SK-N-SH (cell line): Measurements from ENCODE around the gene DGAT2. TPM values are rescaled to one million over a fixed set of nuclear protein-coding genes. Genes with fewer than 3 reads are reported as not detected.

ENCODE experiments used
- CTCF ChIA-PET: fragments of 300-600, 350-600 bp; formaldehyde crosslinking; extraction: SDS; loops from one replicate; lab custom pipeline; 2021; lab: Yijun Ruan, JAX
- POLR2A ChIA-PET: fragments of 350-600 bp; sonication (Branson Sonifier 250); formaldehyde crosslinking; extraction: SDS; loops from one replicate; lab custom pipeline; 2020; ENCODE audit warnings: antibody characterized with exemption, inconsistent platforms; lab: Yijun Ruan, JAX
- DNase-seq: peaks from one replicate; pipeline ENCODE4 v3.0.0; 2012
- H2AFZ ChIP-seq: fragments of 200-600 bp; sonication (generic); 2 replicates; pipeline ENCODE4 v1.8.1; 2016; ENCODE audit warnings: antibody characterized with exemption, mild to moderate bottlenecking, low read depth
- H3F3A ChIP-seq: fragments of 200-600 bp; sonication (generic); replicated peaks from 2 replicates; pipeline ENCODE3; 2016; ENCODE audit warnings: antibody characterized with exemption, mild to moderate bottlenecking; ENCODE audit not compliant: insufficient read depth
- H3K27ac ChIP-seq, 2 experiments: fragments of 200-500 bp in 1 of 2; fragments of 200-600 bp in 1 of 2; sonication (Bioruptor generic) in 1 of 2; sonication (generic), shearing (Covaris generic) in 1 of 2; 2 replicates each; pipeline versions ENCODE4 v1.5.1 to v1.6.1; 2014 to 2016; ENCODE audit warnings: low read depth in 2 of 2, inconsistent platforms in 1 of 2, low read length in 1 of 2, mild to moderate bottlenecking in 1 of 2, mixed read lengths in 1 of 2
- H3K27me3 ChIP-seq: fragments of 200-600 bp; sonication (generic), shearing (Covaris generic); 2 replicates; pipeline ENCODE4 v1.6.1; 2016; ENCODE audit warnings: mixed run types; ENCODE audit not compliant: insufficient read depth
- H3K36me3 ChIP-seq, 2 experiments: fragments of 200-500 bp in 1 of 2; fragments of 200-600 bp in 1 of 2; sonication (Bioruptor generic) in 1 of 2; sonication (generic) in 1 of 2; replicated peaks in 1 of 2; 2 replicates each; pipeline versions ENCODE3 to v1.5.1; 2014 to 2016; ENCODE audit warnings: low read length in 1 of 2, mild to moderate bottlenecking in 1 of 2; ENCODE audit not compliant: insufficient read depth in 2 of 2, control insufficient read depth in 1 of 2
- H3K4me1 ChIP-seq, 2 experiments: fragments of 200-500 bp in 1 of 2; fragments of 200-600 bp in 1 of 2; sonication (Bioruptor generic) in 1 of 2; sonication (generic), shearing (Covaris generic) in 1 of 2; 2 replicates each; pipeline versions ENCODE4 v1.5.1 to v1.6.1; 2014 to 2016; ENCODE audit warnings: low read depth in 1 of 2, low read length in 1 of 2, mixed run types in 1 of 2; ENCODE audit not compliant: insufficient read depth in 2 of 2, control insufficient read depth in 1 of 2
- H3K4me2 ChIP-seq: fragments of 200-600 bp; sonication (generic), shearing (Covaris generic); 2 replicates; pipeline ENCODE4 v1.6.1; 2017; ENCODE audit warnings: mixed run types
- H3K4me3 ChIP-seq, 2 experiments: fragments of 200-500 bp in 1 of 2; fragments of 200-600 bp in 1 of 2; sonication (Bioruptor generic) in 1 of 2; sonication (generic), shearing (Covaris generic) in 1 of 2; 2 replicates each; pipeline versions ENCODE4 v1.5.1 to v1.8.1; 2014 to 2016; ENCODE audit warnings: low read depth in 2 of 2, inconsistent platforms in 1 of 2, low read length in 1 of 2, mild to moderate bottlenecking in 1 of 2, mixed read lengths in 1 of 2, moderate library complexity in 1 of 2
- H3K79me2 ChIP-seq: fragments of 200-600 bp; sonication (generic); 2 replicates; pipeline ENCODE4 v1.8.1; 2017; ENCODE audit warnings: mild to moderate bottlenecking; ENCODE audit not compliant: insufficient read depth
- H3K9ac ChIP-seq: fragments of 200-600 bp; sonication (generic); 2 replicates; pipeline ENCODE4 v1.6.1; 2017; ENCODE audit warnings: mixed run types
- H3K9me2 ChIP-seq: fragments of 200-600 bp; sonication (generic); 2 replicates; pipeline ENCODE4 v1.6.1; 2017; ENCODE audit warnings: mixed run types
- H3K9me3 ChIP-seq: fragments of 200-600 bp; sonication (generic); 2 replicates; pipeline ENCODE4 v1.6.1; 2017; ENCODE audit warnings: mixed run types, mild to moderate bottlenecking, moderate library complexity
- H4K20me1 ChIP-seq: fragments of 200-600 bp; sonication (generic); 2 replicates; pipeline ENCODE4 v1.6.1; 2017; ENCODE audit warnings: mild to moderate bottlenecking, mixed run types; ENCODE audit not compliant: insufficient read depth
- EP300 ChIP-seq, 2 experiments: IDR thresholded peaks; 2 replicates each; pipeline versions ENCODE4 v1.4.0 to v1.6.1; 2012; ENCODE audit warnings: borderline replicate concordance in 1 of 2, low read depth in 1 of 2, low read length in 1 of 2
- EZH2phosphoT487 ChIP-seq: fragments of 200-600 bp; sonication (generic); IDR thresholded peaks from 2 replicates; pipeline ENCODE4 v1.6.1; 2017; ENCODE audit warnings: low read depth, mixed run types, mild to moderate bottlenecking, antibody characterized with exemption, moderate library complexity, borderline replicate concordance
- MEF2A ChIP-seq: IDR thresholded peaks from 2 replicates; pipeline ENCODE4 v1.4.0; 2012; ENCODE audit warnings: low read depth, borderline replicate concordance
- MXI1 ChIP-seq: IDR thresholded peaks from 2 replicates; pipeline ENCODE4 v1.6.1; 2012; ENCODE audit warnings: mild to moderate bottlenecking, low read depth, low read length, improper control_type of control experiment
- NRF1 ChIP-seq: IDR thresholded peaks from 2 replicates; pipeline ENCODE4 v1.6.1; 2012; ENCODE audit warnings: low read depth, mild to moderate bottlenecking, low read length
- SIN3A ChIP-seq: IDR thresholded peaks from 2 replicates; pipeline ENCODE4 v1.6.1; 2012; ENCODE audit warnings: low read depth, mild to moderate bottlenecking, low read length, moderate library complexity, borderline replicate concordance
- USF2 ChIP-seq: fragments of 150-350 bp; IDR thresholded peaks from 2 replicates; pipeline ENCODE4 v1.6.1; 2017; ENCODE audit warnings: antibody characterized with exemption, low read length, low read depth, borderline replicate concordance
- WGBS: methylation state at CpG from one replicate; pipeline ENCODE4 v1.1.6; 2017; ENCODE audit warnings: low lambda C conversion rate; 5-methylcytosine and 5-hydroxymethylcytosine counted together
- polyA plus RNA-seq, 3 experiments: library from polyadenylated mRNA; depleted of rRNA; stranded (reverse); fragments of >200 nt; gene quantifications; 2 replicates each; pipeline ENCODE4 v1.2.3, GENCODE V29; 2012
- TF ChIP-seq, protein P1 (sequence below): IDR thresholded peaks from 2 replicates; pipeline ENCODE4; 2012
- TF ChIP-seq, protein P2 (sequence below): IDR thresholded peaks from 2 replicates; pipeline ENCODE4 v1.6.1; 2012; ENCODE audit warnings: mild to moderate bottlenecking, low read depth, low read length, moderate library complexity

The DGAT2 gene
- polyA plus RNA-seq, 1 of the 3 experiments (the other 2 are of a cell fraction), result 1.4 TPM

GRCh38 chr11:75776546-75776945, 8.0 kb downstream of the DGAT2 start (continued):
- TF ChIP-seq SIN3A, result no peak

- H2AFZ ChIP-seq, result no peak overlapping the region
- H3K9me2 ChIP-seq, result no peaks in the 10 kb centered on the region
- no peaks in the 10 kb centered on the region for H3K79me2 ChIP-seq
- no peaks in the 10 kb centered on the region for H4K20me1 ChIP-seq
- POLR2A ChIA-PET, result no interaction called here
- no peak overlapping the region for H3K27ac ChIP-seq
- H3K27me3 ChIP-seq, result no peaks in the 10 kb centered on the region
- TF ChIP-seq USF2, result no peak
- TF ChIP-seq, protein P1, sequence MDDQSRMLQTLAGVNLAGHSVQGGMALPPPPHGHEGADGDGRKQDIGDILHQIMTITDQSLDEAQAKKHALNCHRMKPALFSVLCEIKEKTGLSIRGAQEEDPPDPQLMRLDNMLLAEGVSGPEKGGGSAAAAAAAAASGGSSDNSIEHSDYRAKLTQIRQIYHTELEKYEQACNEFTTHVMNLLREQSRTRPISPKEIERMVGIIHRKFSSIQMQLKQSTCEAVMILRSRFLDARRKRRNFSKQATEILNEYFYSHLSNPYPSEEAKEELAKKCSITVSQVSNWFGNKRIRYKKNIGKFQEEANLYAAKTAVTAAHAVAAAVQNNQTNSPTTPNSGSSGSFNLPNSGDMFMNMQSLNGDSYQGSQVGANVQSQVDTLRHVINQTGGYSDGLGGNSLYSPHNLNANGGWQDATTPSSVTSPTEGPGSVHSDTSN, result no peak
- TF ChIP-seq EZH2phosphoT487, result no peak
- TF ChIP-seq MEF2A, result no peak
- no peak for TF ChIP-seq NRF1
- TF ChIP-seq MXI1, result no peak
- no peak for TF ChIP-seq EP300 (IDR thresholded peaks at IDR 0.05; ENCODE audit: borderline replicate concordance in 1 of 2, low read depth in 1 of 2, low read length in 1 of 2)
- TF ChIP-seq, protein P2, sequence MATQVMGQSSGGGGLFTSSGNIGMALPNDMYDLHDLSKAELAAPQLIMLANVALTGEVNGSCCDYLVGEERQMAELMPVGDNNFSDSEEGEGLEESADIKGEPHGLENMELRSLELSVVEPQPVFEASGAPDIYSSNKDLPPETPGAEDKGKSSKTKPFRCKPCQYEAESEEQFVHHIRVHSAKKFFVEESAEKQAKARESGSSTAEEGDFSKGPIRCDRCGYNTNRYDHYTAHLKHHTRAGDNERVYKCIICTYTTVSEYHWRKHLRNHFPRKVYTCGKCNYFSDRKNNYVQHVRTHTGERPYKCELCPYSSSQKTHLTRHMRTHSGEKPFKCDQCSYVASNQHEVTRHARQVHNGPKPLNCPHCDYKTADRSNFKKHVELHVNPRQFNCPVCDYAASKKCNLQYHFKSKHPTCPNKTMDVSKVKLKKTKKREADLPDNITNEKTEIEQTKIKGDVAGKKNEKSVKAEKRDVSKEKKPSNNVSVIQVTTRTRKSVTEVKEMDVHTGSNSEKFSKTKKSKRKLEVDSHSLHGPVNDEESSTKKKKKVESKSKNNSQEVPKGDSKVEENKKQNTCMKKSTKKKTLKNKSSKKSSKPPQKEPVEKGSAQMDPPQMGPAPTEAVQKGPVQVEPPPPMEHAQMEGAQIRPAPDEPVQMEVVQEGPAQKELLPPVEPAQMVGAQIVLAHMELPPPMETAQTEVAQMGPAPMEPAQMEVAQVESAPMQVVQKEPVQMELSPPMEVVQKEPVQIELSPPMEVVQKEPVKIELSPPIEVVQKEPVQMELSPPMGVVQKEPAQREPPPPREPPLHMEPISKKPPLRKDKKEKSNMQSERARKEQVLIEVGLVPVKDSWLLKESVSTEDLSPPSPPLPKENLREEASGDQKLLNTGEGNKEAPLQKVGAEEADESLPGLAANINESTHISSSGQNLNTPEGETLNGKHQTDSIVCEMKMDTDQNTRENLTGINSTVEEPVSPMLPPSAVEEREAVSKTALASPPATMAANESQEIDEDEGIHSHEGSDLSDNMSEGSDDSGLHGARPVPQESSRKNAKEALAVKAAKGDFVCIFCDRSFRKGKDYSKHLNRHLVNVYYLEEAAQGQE, result no peak
- TF ChIP-seq, all 33 proteins: peak for 0
- Histone ChIP-seq H3K4me2 (no peak overlapping the region), H3K4me1 (peaks cover 0 to 12% of the 10 kb centered on the region in 2 experiments; a peak in 1 of 4 replicates), H3K36me3 (no peaks in the 10 kb centered on the region), H3K9ac (no peak overlapping the region), H3K4me3 (no peak overlapping the region), H3K9me3 (no peaks in the 10 kb centered on the region), H3F3A (no peaks in the 10 kb centered on the region)
- CTCF ChIA-PET, result interaction anchor here (0.8 to 1.9 kb wide), 4 partner anchors 9 to 72 kb away, joined by 3 to 9 read pairs (median 4); partner anchors contain the start of gene DGAT2
- 84% methylated on average over 11 of the region's 13 CpGs for WGBS
- no peak for DNase-seq
These were observed 9.0 kb downstream of the DGAT2 start for GRCh38 chr11:75777461-75778110.
